ENCODE results near the gene PCGF1.
"Not testable (repeated sequence)": the region's sequence is repeated elsewhere in the genome, so short reads cannot be mapped to it uniquely, and the experiment has no call there.

Gene PCGF1

GRCh38 chr2:74471332-74472065 is 36.0 kb downstream of the PCGF1 start:
- DNase-seq, result no peak

- DNase-seq, result not testable (repeated sequence)
These were observed 36.8 kb downstream of the PCGF1 start for GRCh38 chr2:74470742-74471141.

GRCh38 chr2:74464406-74464805 is 43.1 kb downstream of the PCGF1 start:
- DNase-seq, result no peak

GRCh38 chr2:74462786-74463105 is 44.7 kb downstream of the PCGF1 start:
- no peak for DNase-seq

GRCh38 chr2:74462054-74462785 is 45.3 kb downstream of the PCGF1 start:
- no peak for DNase-seq

- no peak for DNase-seq
These were observed 46.1 kb downstream of the PCGF1 start for GRCh38 chr2:74461187-74462053.

GRCh38 chr2:74460187-74460586 is 47.3 kb downstream of the PCGF1 start:
- DNase-seq, result not testable (repeated sequence)

- DNase-seq, result not testable (repeated sequence)
These were observed 47.9 kb downstream of the PCGF1 start for GRCh38 chr2:74459503-74460118.

GRCh38 chr2:74458938-74459363 is 48.5 kb downstream of the PCGF1 start:
- no peak for DNase-seq

- DNase-seq, result peak; percentile 98
These were observed 49.2 kb downstream of the PCGF1 start, which contains the start of gene WBP1 for GRCh38 chr2:74458132-74458937. Gene WBP1 (plus strand): TSS chr2:74458438. CDS start chr2:74458603, 165 bp downstream.

- DNase-seq, result peak; percentile 91
These were observed 49.9 kb downstream of the PCGF1 start for GRCh38 chr2:74457549-74458131.

- DNase-seq, result no peak
These were observed 50.4 kb downstream of the PCGF1 start for GRCh38 chr2:74457129-74457548.
